HEK293 (cell line): ENCODE measurements around the gene NCCRP1.

Experiments used
- ATF2 ChIP-seq: fragments of 450-650 bp; formaldehyde crosslinking; IDR thresholded peaks from 2 replicates; pipeline ENCODE4 v1.5.1; 2016; ENCODE audit warnings: missing biosample characterization, missing genetic modification characterization, low read depth
- CTCF ChIP-seq: fragments of 450-650 bp; formaldehyde crosslinking; IDR thresholded peaks from 2 replicates; pipeline ENCODE4 v1.5.1; 2016; ENCODE audit warnings: missing biosample characterization, missing genetic modification characterization
- SALL2 ChIP-seq: fragments of 450-650 bp; formaldehyde crosslinking; IDR thresholded peaks from 2 replicates; pipeline ENCODE4 v1.5.0; 2017; ENCODE audit warnings: missing biosample characterization, mild to moderate bottlenecking, missing genetic modification characterization, borderline replicate concordance
- ZBTB26 ChIP-seq: fragments of 450-650 bp; formaldehyde crosslinking; optimal IDR thresholded peaks from 2 replicates; pipeline ENCODE3; 2016; ENCODE audit warnings: missing biosample characterization, mild to moderate bottlenecking, missing genetic modification characterization
- ZBTB49 ChIP-seq: fragments of 450-650 bp; formaldehyde crosslinking; IDR thresholded peaks from 2 replicates; pipeline ENCODE4 v1.5.1; 2016; ENCODE audit warnings: missing biosample characterization, missing genetic modification characterization, low read depth
- ZNF114 ChIP-seq: fragments of 450-650 bp; formaldehyde crosslinking; IDR thresholded peaks from 2 replicates; pipeline ENCODE4 v1.5.0; 2017; ENCODE audit warnings: missing biosample characterization, missing genetic modification characterization
- ZNF140 ChIP-seq: fragments of 450-650 bp; formaldehyde crosslinking; IDR thresholded peaks from 2 replicates; pipeline ENCODE4 v1.5.1; 2016; ENCODE audit warnings: missing biosample characterization, missing genetic modification characterization
- ZNF600 ChIP-seq: fragments of 450-650 bp; formaldehyde crosslinking; IDR thresholded peaks from 2 replicates; pipeline ENCODE4 v1.5.1; 2016; ENCODE audit warnings: missing biosample characterization, missing genetic modification characterization

- TF ChIP-seq ZBTB26 (tag by site-specific recombination) (no peak), CTCF (no peak), ZNF114 (no peak), ATF2 (tag by site-specific recombination) (no peak), ZNF140 (tag by site-specific recombination) (no peak), ZBTB49 (tag by site-specific recombination) (no peak), SALL2 (tag by site-specific recombination) (no peak), ZNF600 (tag by site-specific recombination) (no peak)
Measured at GRCh38 chr19:39152066-39152465, 44.7 kb upstream of the NCCRP1 start.
